HepG2 (cell line): ENCODE results near the gene CCDC142. TPM values are rescaled to one million over a fixed set of nuclear protein-coding genes. Genes with fewer than 3 reads are reported as not detected.
A peak's percentile ranks its signal among the peaks of the same experiment; 100 is the strongest.

Experiments
- ASH2L ChIP-seq: fragments of 300-600, 200-600 bp; sonication (generic); IDR thresholded peaks from 2 replicates; pipeline ENCODE4 v1.7.0; 2017; ENCODE audit warnings: low read depth, mild to moderate bottlenecking, moderate library complexity, mixed read lengths, low read length; ENCODE audit not compliant: insufficient read length
- CCDC6 ChIP-seq: sonication (generic); formaldehyde crosslinking; IDR thresholded peaks from 2 replicates; pipeline ENCODE4 v1.8.1; 2022; ENCODE audit warnings: mild to moderate bottlenecking, missing genetic modification reagents, moderate library complexity
- CHD2 ChIP-seq: IDR thresholded peaks from 2 replicates; pipeline ENCODE4 v1.6.1; 2011; ENCODE audit warnings: low read depth, low read length, improper control_type of control experiment
- EHMT2 ChIP-seq: fragments of 200-600 bp; sonication (generic); IDR thresholded peaks from 2 replicates; pipeline ENCODE4 v1.7.0; 2017; ENCODE audit warnings: antibody characterized with exemption, low read depth, low read length, borderline replicate concordance
- ERF ChIP-seq: IDR thresholded peaks from 2 replicates; pipeline ENCODE4 v1.6.1; 2018; ENCODE audit warnings: missing biosample characterization, missing genetic modification reagents
- FOXJ3 ChIP-seq: sonication (generic); formaldehyde crosslinking; IDR thresholded peaks from 2 replicates; pipeline ENCODE4 v1.4.0; 2020; ENCODE audit warnings: missing genetic modification reagents, mild to moderate bottlenecking, borderline replicate concordance
- FOXK2 ChIP-seq: fragments of 450-650 bp; IDR thresholded peaks from 2 replicates; pipeline ENCODE4 v1.6.1; 2016
- JARID2 ChIP-seq: sonication (generic); formaldehyde crosslinking; IDR thresholded peaks from 2 replicates; pipeline ENCODE4 v1.8.1; 2023; ENCODE audit warnings: missing genetic modification reagents, inconsistent platforms; ENCODE audit not compliant: insufficient replicate concordance
- MED8 ChIP-seq: sonication (generic); formaldehyde crosslinking; IDR thresholded peaks from 2 replicates; pipeline ENCODE4 v1.8.1; 2023; ENCODE audit warnings: mild to moderate bottlenecking, missing genetic modification reagents; ENCODE audit not compliant: insufficient replicate concordance
- MEF2D ChIP-seq: sonication (generic); formaldehyde crosslinking; IDR thresholded peaks from 2 replicates; pipeline ENCODE4 v1.5.1; 2020; ENCODE audit warnings: mild to moderate bottlenecking, missing genetic modification reagents
- MZF1 ChIP-seq: sonication (generic); formaldehyde crosslinking; IDR thresholded peaks from 2 replicates; pipeline ENCODE4 v1.8.1; 2023; ENCODE audit warnings: mild to moderate bottlenecking, missing genetic modification reagents, borderline replicate concordance
- POLR2G ChIP-seq: fragments of 200-400 bp; formaldehyde crosslinking; IDR thresholded peaks from 2 replicates; pipeline ENCODE4 v1.6.1; 2018; ENCODE audit warnings: mild to moderate bottlenecking, low read depth, low read length, moderate library complexity
- TBX3 ChIP-seq: fragments of 450-650 bp; IDR thresholded peaks from 2 replicates; pipeline ENCODE4 v1.6.1; 2017; ENCODE audit warnings: antibody characterized with exemption, mild to moderate bottlenecking, inconsistent platforms, borderline replicate concordance
- TMF1 ChIP-seq: sonication (generic); formaldehyde crosslinking; IDR thresholded peaks from 2 replicates; pipeline ENCODE4 v1.8.1; 2022; ENCODE audit warnings: low read depth, missing genetic modification reagents
- ZKSCAN5 ChIP-seq: sonication (generic); formaldehyde crosslinking; IDR thresholded peaks from 2 replicates; pipeline ENCODE4 v1.5.1; 2020; ENCODE audit warnings: mild to moderate bottlenecking, missing genetic modification reagents
- ZNF337 ChIP-seq: sonication (generic); formaldehyde crosslinking; IDR thresholded peaks from 2 replicates; pipeline ENCODE4 v1.5.1; 2020; ENCODE audit warnings: missing genetic modification reagents, low read depth, mild to moderate bottlenecking, borderline replicate concordance
- ZNF44 ChIP-seq: sonication (generic); formaldehyde crosslinking; IDR thresholded peaks from 2 replicates; pipeline ENCODE4 v1.5.1; 2020; ENCODE audit warnings: mild to moderate bottlenecking, missing genetic modification reagents
- ZNF451 ChIP-seq: sonication (generic); formaldehyde crosslinking; IDR thresholded peaks from 2 replicates; pipeline ENCODE4 v1.5.0; 2020; ENCODE audit warnings: mild to moderate bottlenecking, missing genetic modification reagents
- polyA plus RNA-seq, 8 experiments: library from polyadenylated mRNA; depleted of rRNA in 3 of 8; stranded (reverse) in 7 of 8; unstranded in 1 of 8; fragments of >200 nt; fragmentation: Illumina TruSeq in 4 of 8; extraction: Trizol in 4 of 8; gene quantifications; 2 replicates each; pipeline versions ENCODE4 v1.2.1 to v1.2.3, GENCODE V29; 2011 to 2016; ENCODE audit warnings: low read depth in 4 of 8, missing spikeins in 1 of 8, mixed read lengths in 1 of 8; ENCODE audit not compliant: insufficient read depth in 1 of 8
- total RNA-seq, 5 experiments: library from RNA; depleted of rRNA; stranded (reverse); fragments of >200 nt; fragmentation: Illumina TruSeq; extraction: Trizol; gene quantifications; 2 replicates each; pipeline ENCODE4 v1.2.3, GENCODE V29; 2016; ENCODE audit warnings: low read depth in 1 of 5
- TF ChIP-seq, protein P1 (sequence below): sonication (generic); formaldehyde crosslinking; IDR thresholded peaks from 2 replicates; pipeline ENCODE4 v1.4.0; 2020; ENCODE audit warnings: missing genetic modification reagents, mild to moderate bottlenecking, borderline replicate concordance
- TF ChIP-seq, protein P2 (sequence below): sonication (generic); formaldehyde crosslinking; IDR thresholded peaks from 2 replicates; pipeline ENCODE4 v1.5.0; 2020; ENCODE audit warnings: missing genetic modification reagents
- TF ChIP-seq, protein P3 (sequence below): sonication (generic); formaldehyde crosslinking; IDR thresholded peaks from 2 replicates; pipeline ENCODE4 v1.4.0; 2020; ENCODE audit warnings: missing genetic modification reagents, borderline replicate concordance
- TF ChIP-seq, protein P4 (sequence below): IDR thresholded peaks from 2 replicates; pipeline ENCODE4 v1.6.1; 2018; ENCODE audit warnings: missing genetic modification reagents

The CCDC142 gene
- total and polyA plus RNA-seq, 2 of the 13 experiments (the other 11 are each of a cell fraction or from before 2014, with no cell fraction given), result 14.7 to 30.4 TPM

DNA sequence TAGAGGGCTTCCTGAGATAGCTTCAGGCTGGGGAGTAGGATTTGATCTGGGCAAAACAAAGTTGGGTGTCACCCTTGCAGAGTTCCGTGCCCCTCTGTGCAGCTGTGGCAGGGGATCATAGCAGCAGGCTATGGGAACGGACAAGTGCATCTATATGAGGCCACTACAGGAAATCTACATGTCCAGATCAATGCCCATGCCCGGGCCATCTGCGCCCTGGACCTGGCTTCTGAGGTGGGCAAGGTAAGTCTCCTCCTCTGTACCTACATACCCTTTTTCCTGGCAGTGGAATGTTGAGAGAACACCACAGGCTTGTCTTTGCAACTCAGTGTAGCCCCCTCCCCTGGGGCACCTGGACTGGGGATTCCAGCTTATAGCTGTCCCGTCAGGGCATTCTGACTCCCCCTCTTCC, 57.8 kb downstream of the CCDC142 start (continued):
- no peak for TF ChIP-seq TBX3
- TF ChIP-seq TMF1 (CRISPR knock-in tag), result no peak
- no peak for TF ChIP-seq ERF (CRISPR knock-in tag)
- TF ChIP-seq MED8, result no peak
- TF ChIP-seq FOXJ3, result no peak
- no peak for TF ChIP-seq ZNF337
- TF ChIP-seq, protein P1, sequence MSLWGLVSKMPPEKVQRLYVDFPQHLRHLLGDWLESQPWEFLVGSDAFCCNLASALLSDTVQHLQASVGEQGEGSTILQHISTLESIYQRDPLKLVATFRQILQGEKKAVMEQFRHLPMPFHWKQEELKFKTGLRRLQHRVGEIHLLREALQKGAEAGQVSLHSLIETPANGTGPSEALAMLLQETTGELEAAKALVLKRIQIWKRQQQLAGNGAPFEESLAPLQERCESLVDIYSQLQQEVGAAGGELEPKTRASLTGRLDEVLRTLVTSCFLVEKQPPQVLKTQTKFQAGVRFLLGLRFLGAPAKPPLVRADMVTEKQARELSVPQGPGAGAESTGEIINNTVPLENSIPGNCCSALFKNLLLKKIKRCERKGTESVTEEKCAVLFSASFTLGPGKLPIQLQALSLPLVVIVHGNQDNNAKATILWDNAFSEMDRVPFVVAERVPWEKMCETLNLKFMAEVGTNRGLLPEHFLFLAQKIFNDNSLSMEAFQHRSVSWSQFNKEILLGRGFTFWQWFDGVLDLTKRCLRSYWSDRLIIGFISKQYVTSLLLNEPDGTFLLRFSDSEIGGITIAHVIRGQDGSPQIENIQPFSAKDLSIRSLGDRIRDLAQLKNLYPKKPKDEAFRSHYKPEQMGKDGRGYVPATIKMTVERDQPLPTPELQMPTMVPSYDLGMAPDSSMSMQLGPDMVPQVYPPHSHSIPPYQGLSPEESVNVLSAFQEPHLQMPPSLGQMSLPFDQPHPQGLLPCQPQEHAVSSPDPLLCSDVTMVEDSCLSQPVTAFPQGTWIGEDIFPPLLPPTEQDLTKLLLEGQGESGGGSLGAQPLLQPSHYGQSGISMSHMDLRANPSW, result no peak
- no peak for TF ChIP-seq MZF1 (CRISPR knock-in tag)
- TF ChIP-seq CCDC6 (CRISPR knock-in tag), result peak; percentile 49; the same call in 1 of the 2 replicates
- no peak for TF ChIP-seq CHD2
- no peak for TF ChIP-seq ASH2L
- TF ChIP-seq POLR2G, result peak; percentile 28
- TF ChIP-seq, protein P2, sequence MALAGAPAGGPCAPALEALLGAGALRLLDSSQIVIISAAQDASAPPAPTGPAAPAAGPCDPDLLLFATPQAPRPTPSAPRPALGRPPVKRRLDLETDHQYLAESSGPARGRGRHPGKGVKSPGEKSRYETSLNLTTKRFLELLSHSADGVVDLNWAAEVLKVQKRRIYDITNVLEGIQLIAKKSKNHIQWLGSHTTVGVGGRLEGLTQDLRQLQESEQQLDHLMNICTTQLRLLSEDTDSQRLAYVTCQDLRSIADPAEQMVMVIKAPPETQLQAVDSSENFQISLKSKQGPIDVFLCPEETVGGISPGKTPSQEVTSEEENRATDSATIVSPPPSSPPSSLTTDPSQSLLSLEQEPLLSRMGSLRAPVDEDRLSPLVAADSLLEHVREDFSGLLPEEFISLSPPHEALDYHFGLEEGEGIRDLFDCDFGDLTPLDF (CRISPR knock-in tag), result no peak
- TF ChIP-seq JARID2, result no peak
- TF ChIP-seq, protein P3, sequence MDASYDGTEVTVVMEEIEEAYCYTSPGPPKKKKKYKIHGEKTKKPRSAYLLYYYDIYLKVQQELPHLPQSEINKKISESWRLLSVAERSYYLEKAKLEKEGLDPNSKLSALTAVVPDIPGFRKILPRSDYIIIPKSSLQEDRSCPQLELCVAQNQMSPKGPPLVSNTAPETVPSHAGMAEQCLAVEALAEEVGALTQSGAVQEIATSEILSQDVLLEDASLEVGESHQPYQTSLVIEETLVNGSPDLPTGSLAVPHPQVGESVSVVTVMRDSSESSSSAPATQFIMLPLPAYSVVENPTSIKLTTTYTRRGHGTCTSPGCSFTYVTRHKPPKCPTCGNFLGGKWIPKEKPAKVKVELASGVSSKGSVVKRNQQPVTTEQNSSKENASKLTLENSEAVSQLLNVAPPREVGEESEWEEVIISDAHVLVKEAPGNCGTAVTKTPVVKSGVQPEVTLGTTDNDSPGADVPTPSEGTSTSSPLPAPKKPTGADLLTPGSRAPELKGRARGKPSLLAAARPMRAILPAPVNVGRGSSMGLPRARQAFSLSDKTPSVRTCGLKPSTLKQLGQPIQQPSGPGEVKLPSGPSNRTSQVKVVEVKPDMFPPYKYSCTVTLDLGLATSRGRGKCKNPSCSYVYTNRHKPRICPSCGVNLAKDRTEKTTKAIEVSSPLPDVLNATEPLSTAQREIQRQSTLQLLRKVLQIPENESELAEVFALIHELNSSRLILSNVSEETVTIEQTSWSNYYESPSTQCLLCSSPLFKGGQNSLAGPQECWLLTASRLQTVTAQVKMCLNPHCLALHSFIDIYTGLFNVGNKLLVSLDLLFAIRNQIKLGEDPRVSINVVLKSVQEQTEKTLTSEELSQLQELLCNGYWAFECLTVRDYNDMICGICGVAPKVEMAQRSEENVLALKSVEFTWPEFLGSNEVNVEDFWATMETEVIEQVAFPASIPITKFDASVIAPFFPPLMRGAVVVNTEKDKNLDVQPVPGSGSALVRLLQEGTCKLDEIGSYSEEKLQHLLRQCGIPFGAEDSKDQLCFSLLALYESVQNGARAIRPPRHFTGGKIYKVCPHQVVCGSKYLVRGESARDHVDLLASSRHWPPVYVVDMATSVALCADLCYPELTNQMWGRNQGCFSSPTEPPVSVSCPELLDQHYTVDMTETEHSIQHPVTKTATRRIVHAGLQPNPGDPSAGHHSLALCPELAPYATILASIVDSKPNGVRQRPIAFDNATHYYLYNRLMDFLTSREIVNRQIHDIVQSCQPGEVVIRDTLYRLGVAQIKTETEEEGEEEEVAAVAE (CRISPR knock-in tag), result no peak
- TF ChIP-seq ZKSCAN5 (CRISPR knock-in tag), result no peak
- TF ChIP-seq MEF2D (CRISPR knock-in tag), result peak; percentile 56; the same call in 1 of the 2 replicates
- 0 out of 2 replicates have a peak, but pooled peaks have one; percentile 26 for TF ChIP-seq ZNF44 (CRISPR knock-in tag)
- no peak for TF ChIP-seq EHMT2
- no peak for TF ChIP-seq FOXK2
- TF ChIP-seq ZNF451 (CRISPR knock-in tag), result no peak
- TF ChIP-seq, protein P4, sequence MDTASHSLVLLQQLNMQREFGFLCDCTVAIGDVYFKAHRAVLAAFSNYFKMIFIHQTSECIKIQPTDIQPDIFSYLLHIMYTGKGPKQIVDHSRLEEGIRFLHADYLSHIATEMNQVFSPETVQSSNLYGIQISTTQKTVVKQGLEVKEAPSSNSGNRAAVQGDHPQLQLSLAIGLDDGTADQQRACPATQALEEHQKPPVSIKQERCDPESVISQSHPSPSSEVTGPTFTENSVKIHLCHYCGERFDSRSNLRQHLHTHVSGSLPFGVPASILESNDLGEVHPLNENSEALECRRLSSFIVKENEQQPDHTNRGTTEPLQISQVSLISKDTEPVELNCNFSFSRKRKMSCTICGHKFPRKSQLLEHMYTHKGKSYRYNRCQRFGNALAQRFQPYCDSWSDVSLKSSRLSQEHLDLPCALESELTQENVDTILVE (CRISPR knock-in tag), result no peak
